HG03064 (cell line): ENCODE results near the gene DOCK7.
A peak's percentile ranks its signal among the peaks of the same experiment; 100 is the strongest.
"Not testable (repeated sequence)": the region's sequence is repeated elsewhere in the genome, so short reads cannot be mapped to it uniquely, and the experiment has no call there.

Source experiments
- ATAC-seq: cut with Tn5 transposase; IDR thresholded peaks from one replicate; pipeline ENCODE4 v1.9.1; 2021; ENCODE audit warnings: low read depth; ENCODE audit not compliant: unreplicated experiment

The DOCK7 gene

DNA sequence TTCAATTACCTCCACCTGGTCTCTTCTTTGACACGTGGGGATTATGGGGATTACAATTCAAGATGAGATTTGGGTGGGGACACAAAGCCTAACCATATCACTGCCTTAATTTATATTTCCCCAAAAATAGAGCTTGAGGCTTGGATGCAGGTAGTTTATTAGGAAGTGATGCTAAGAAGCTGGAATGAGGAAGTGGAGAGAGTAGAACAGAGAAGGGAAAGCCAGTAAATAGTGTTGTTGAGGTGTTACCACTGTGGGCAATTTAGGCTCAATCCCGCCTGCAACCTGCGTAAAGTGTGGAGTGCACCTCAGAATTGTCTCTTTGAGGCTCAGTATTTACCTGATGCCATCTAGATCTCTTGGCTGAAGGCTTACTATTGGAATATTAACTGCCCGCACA is 4.9 kb upstream of the DOCK7 start:
- no peak for ATAC-seq

DNA sequence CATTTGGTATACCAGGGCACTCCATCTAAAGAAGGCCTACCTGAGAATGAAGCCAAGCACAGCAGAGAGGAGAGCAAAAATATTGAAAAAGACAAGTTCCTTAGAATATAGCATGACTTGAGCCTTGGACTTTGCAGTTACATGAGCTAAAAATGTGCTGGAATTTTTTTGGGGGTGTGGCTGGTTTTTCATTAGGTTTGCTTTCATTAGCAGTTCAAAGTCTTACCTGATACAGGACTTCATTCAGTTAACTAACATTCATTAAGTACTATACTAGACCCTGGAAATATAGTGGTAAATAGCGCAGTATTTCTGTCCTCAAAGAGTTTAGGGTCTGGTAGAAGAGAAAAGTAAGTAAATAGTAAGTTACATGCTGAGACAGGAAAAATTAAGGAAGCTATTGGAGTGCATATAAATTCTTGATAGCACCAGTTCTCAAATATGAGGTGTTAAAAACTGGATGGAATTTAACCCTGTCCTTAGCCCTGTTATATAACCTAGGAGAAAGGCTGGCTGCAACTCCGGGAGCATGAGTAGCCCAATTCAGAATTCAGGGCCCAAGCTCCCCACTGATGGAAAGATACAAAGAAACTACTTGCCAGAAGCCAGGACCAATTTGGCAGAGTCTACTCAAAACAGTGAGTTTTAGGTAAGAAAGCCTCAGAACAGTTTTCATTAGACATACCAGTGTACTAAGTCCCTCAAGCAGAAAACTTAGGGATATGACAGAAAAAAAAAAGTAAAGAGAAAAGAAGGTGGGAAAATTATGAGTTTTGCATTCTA is 3.1 kb upstream of the DOCK7 start:
- ATAC-seq, result no peak

DNA sequence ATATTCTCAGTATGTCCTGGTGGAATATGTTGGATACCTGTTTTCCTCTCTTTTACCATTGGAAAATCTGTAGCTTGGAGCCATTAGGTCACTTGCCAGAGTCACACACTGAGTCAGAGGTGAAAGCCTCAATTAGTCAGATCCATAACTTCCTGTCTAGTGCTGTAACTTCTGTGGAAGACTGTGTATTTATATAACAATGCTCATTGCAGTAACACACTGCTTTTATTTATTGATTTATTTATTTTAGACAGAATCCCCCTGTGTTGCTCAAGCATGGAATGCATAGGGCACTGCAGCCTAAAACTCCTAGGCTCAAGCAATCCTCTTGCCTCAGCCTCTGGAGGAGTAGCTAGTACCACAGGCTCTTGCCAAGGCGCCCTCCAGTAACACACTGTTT is 1.3 kb upstream of the DOCK7 start:
- ATAC-seq, result no peak

DNA sequence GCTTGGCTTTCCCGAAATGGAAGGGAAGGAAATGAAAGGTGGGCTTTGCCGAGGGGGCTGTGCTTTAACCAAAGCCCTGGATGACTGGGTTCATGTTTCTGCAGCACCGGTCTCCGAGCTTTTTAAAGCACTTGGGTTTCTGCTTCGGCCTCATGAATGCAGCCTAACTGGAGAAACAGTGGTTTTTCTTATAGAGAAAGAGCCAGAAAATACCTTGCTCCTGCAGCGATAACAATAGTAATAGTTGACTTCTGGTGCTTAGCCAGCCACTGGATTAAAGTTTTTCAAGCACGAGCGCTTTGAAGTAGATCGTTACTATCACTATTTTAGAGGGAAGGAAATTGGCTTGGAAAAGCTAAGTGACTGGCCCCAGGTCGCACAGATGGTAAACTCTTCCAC is 500 bp upstream of the DOCK7 start:
- ATAC-seq, result no peak

DNA sequence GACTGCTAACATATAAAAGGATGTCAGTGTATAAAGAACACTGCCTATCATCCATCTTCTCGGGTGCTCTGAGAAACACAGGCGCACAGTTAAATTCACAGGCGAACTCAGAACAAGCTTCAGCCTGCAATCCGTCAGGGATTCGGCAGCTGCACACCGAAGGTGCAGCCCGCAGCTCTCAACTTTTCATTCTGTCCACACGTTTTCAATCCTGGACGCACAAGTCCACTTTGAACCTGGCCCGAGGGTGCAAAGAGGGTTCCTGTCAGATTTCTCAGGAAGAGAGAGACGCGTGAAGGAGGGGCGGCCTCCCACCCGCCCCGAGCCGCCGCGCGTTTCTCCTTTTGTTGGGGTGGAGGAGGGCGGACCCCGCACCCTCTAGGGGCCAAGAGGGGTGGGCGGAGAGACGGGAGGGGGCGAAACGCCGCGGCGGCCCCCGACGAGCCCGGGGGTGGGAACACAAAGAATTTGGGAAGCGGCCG is 724 bp downstream of the DOCK7 start:
- ATAC-seq, result peak; percentile 45

DNA sequence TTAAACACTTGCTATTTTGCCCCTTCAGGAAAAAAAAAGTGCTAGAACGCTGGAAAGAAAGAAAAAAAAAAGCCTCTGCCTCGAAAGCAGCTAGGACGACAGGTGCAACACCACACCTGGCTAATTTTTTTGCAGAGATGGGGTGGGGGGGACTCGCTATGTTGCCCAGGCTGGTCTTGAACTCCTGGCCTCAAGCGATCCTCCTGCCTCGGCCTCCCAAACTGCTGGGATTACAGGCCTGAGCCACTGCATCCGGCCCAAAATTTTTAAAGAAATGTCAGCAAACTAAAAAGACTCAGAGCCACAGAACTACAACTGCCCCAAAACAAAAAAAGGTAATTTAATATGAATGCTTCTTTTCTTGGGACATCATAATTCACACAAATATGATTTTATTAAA is 1.4 kb downstream of the DOCK7 start:
- ATAC-seq, result no peak

DNA sequence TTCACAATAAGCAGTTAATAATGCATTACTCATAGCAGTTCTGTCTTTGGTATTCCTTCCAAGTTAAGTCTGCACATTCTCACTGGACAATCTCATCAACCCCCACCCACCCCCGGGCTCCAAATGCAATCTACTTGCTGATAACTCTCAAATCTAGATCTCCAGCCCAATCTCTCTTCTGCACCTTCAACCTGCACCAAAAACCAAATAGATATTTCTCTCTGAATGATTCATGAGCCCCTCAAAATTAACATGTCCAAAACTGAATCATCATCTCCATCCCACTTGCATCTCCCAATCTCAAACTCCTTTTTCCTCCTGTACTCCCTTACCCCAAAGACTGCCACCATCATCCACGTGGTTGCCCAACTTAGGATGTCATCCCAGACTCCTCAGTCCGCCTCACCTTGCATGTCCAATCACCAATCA is 2.7 kb downstream of the DOCK7 start:
- no peak for ATAC-seq

DNA sequence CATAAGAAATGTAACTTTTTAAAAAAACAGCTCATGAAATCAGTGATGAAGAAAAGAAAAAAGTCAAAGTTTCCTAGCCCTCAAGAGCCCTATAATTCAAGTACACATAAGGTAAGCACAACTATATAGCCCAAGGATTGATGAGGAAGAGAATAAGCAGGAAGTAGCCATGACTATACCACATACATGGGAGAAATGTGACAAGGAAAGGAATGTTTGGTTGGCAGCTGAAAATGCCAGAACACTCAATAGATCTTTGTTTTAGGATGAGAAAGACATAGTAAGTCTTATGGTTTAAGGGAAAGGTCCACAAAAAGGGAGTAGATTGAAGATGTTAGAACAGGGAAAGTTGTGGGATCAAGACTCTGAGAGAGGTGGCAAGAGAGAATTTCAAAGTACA is 5.7 kb downstream of the DOCK7 start:
- no peak for ATAC-seq

DNA sequence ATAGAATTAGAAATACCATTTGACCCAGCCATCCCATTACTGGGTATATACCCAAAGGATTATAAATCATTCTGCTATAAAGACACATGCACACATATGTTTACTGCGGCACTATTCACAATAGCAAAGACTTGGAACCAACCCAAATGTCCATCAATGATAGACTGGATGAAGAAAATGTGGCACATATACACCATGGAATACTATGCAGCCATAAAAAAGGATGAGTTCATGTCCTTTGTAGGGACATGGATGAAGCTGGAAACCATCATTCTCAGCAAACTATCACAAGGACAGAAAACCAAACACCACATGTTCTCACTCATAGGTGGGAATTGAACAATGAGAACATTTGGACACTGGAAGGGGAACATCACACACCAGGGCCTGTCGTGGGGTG is 7.2 kb downstream of the DOCK7 start:
- ATAC-seq, result not testable (repeated sequence)

DNA sequence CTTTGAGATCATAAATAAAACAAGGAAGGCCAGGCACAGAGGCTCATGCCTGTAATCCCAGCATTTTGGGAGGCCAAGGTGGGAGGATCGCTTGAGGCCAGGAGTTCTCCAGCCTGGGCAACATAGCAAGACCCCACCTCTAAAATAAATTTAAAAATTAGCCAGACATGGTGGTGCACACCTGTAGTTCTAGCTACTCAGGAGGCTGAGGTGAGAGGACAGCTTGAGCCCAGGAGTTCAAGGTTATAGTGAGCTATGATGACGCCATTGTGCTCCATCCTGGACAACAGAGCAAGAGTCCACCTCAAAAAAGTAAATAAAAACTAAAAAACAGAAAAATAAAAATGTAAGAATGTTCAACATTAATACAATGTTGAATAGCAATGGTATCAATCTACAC is 10.4 kb downstream of the DOCK7 start:
- ATAC-seq, result not testable (repeated sequence)

DNA sequence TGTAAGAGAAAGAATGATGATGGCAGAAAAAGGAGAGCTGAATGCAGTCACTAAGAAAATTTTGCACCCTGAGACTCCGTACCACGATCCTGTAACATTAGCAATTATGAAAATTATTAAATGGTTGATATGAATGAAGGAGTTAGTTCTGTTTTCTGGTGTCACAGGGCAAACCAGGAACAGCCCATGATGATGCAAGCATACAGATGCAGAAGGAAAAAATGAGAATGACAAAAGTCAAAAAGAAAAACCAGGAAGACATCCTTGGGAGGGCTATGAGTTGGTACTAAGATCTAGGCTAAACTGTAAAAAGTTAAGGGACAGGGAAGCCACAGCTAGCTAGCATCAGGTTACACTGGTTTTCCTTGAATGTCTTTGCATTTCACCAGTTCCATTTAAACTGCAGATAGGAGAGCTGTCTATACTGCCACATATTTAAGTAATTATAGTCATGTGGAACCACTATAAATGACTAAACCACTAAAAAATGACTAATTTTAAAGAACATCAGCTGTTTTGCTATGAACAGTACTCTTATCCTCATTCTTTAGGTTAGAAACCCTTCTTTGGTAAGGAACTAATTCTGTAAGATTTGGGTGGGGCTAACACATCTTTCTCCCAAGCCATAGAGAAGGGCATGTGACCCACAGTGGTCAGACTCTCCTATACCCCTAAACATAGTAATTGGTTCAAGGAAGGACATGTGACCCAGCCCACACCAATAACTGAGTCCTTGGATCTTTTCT is 11.4 kb downstream of the DOCK7 start:
- ATAC-seq, result no peak

DNA sequence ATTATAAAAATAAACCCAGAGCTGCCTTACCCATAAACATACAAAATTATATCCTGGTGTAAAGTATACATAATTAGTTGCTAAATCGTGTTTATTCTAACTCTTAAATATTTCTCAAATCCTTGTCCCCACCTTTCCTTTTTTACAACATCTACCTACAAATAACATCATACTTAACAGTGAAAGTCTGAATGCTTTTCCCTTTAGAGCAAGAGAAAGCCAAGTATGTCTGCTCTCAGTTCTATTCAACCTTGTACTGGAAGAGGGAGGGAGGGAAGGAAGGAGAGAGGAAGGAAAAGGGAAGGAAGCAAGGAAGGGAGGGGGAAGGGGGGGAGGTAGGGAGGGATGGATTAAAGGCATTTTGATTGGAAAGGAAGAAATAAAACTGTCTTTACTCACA is 14.6 kb downstream of the DOCK7 start:
- no peak for ATAC-seq

DNA sequence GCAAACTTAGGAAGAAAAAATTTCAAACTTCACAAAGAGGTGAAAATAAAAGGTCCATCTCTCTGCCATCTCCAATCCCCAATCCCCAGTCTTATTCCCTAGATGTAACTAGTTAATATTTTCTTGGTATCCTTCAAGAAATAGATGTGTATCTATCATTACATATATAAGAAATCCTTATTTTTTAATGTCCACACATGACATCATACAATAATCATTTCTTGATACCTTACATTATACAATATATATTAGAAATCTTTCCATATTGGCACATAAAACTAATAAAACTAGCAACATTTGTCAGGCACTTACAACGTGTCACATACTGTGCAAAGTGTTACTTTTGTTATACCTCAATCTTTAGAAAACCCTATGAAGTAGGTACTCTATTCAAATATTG is 16.2 kb downstream of the DOCK7 start:
- ATAC-seq, result no peak

DNA sequence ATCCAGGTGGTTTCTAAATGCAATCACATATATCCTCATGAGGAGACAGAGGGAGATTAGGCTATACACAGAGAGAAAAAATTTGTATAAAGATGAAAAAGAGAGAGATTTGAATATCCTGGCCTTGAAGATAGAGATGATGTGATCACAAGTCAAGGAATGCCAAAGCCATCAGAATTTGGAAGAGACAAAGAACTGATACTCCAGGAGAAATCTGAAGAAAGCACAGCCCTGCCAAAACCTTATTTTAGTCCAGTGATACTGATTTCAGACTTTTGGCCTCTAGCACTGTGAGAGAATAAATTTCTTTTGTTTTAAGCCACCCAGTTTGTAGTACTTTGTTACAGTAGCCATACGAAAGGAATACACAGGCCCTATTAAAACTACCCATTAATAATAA is 33.4 kb downstream of the DOCK7 start:
- ATAC-seq, result no peak

DNA sequence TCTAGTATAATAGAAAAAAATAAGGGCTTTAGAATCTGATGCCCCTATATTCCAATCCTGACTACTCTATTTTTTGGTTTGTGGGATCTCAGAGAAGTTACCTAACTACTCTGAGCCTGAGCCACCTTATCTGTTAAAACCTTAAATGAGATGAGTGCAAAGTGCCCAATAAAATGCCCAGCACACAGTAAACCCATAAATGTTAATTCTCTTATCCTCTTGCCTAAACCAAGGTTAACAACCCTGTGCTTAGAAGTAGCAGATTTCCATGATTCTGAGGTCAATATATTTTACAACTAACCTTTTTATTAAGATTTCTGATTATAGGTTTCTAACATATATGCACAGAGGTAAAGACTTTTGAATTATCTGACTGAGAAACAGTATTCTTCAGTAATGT is 35.8 kb downstream of the DOCK7 start:
- ATAC-seq, result no peak

DNA sequence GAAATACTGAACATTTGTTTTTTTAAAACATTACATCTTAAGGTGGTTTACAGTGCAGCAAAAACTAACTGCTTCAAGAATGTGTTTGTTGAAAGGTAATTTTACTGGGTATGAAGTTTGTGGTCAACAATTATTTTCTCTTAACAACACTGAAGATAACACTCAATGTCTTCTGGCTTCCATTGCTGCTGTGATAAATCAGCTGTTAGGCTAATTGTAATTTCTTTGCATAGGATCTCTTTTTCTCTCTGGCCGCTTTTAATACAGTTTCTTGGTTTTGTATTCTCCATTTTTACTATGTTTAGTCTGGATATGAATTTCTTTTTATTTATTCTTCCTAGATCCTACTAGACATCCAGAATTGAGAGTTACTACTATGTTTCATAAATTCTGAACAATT is 44.9 kb downstream of the DOCK7 start:
- no peak for ATAC-seq

DNA sequence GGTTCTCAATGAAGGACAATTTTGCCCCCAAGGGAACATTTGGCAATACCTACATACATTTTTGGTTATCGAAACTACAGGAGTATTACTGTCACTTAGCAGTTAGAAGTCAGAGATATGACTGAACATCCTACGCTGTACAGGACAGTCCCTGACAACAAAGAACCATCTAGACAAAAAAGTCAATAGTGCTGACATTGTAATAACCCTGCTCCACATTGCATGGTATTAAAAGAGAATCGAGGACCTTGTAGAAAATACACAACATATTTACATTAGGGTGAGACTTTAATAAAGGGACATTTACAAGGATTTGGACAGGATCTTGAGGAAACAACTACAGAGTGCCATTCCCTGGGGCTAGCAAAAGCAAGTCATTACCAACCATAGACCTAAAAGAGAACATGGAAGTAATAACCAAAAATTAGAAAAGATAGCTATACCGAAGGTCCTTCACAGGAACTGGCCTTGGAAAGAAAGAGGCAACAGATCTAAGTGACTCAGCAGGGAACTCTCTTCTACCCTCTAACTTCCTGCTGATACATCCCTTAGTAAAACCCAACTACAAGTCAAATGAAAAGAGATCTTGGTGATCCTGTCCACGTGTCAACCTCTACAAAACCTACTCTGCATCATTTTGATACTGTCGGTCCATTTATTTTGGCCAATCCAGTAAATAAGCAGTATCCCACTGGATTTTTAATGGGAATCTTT is 50.6 kb downstream of the DOCK7 start:
- ATAC-seq, result no peak

DNA sequence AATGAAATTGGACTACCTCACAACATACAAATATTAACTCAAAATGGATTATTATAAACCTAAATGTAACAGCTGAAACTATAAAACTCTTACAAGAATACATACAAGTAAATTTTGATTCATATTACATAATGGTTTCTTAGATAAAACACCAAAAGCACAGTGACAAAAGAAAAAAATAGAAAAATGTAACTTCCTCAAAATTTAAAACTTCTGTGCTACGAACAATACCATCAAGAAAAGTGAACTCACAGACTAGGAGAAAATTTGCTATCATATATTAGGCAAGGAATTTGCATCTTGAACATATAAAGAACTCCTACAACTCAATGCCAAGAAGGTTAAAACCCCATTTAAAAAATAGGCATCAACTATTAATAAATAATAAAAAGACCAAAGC is 59.7 kb downstream of the DOCK7 start:
- no peak for ATAC-seq

DNA sequence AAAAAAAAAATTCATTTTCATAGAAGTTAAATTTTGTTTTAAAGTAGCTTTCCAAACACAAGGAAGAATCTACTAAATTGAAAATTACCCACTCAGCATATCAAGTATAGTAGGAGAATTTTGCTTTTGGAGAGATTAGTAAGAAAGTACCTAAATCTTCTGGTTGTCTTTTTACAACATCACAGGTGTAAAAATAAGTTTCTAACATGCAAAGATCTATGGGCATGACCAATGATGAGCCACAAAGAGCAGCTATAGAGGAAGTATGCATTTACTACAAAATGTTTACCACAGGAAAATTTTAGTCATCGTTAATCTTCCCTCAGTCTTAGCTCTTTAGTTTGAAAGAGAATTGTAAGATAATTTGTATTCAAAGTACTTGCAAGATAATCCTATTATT is 62.8 kb downstream of the DOCK7 start:
- peak; percentile 57 for ATAC-seq

DNA sequence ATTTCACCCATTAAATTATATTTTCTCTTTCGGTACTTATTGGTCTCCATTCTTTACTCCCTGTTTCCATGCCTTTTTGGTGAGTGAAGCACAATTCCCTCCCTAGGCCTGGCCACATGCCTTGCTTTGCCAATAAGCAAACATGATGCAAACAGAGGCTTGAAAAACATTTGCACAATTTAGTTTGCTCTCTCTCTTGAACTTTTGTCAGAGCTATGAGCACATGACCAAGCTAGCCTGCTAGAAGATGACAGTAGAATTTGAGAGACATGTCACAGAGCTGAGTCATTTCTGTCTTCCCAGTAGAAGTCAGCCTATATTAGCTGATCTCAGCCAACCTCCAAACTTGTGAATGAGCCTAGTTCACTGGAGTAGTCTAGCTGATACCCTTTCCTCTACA is 66.3 kb downstream of the DOCK7 start:
- ATAC-seq, result peak; percentile 91

DNA sequence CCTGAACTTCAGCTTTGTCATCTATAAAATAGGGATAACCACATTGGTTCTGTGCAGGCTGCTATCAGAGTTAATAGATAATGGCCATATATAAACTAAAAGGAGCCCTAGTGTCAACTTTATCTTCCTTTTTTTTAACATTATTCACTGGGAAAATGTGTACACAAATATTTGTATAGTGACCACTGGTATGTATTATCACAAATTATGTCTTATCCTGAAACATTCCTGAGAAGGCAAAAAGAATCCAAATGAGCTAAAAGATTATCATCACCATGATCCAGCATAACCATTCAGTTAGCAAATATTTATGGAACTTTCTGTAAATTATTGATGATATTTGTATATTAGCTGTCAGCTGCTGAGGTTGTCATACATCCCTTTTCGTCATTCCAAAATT is 74.3 kb downstream of the DOCK7 start:
- ATAC-seq, result no peak
